ENCODE data around the gene ADH1B.

DNA sequence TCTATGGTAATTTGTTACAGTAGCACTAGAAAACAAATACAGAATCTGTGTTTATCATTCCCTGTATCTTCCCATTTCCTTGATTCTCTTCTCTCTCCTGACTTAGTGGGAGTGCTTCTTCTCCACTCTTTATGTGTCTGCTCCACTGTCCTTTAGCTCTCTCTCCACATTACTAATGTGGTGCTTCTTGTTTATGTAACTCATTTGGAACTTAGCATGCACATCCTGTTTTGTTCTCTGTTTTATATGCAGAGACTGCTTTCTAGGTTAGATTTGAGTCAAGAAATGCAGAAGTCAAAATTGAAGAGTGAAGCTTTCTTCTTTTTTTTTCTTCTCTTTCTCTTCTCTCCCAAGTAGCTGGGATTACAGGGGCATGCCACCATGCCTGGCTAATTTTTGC, 56.3 kb downstream of the ADH1B start:
- TF ChIP-seq EZH2 (IDR thresholded peaks at IDR 0.05; ENCODE audit: low read depth, unreplicated experiment), result no peak
- TF ChIP-seq, protein P1, sequence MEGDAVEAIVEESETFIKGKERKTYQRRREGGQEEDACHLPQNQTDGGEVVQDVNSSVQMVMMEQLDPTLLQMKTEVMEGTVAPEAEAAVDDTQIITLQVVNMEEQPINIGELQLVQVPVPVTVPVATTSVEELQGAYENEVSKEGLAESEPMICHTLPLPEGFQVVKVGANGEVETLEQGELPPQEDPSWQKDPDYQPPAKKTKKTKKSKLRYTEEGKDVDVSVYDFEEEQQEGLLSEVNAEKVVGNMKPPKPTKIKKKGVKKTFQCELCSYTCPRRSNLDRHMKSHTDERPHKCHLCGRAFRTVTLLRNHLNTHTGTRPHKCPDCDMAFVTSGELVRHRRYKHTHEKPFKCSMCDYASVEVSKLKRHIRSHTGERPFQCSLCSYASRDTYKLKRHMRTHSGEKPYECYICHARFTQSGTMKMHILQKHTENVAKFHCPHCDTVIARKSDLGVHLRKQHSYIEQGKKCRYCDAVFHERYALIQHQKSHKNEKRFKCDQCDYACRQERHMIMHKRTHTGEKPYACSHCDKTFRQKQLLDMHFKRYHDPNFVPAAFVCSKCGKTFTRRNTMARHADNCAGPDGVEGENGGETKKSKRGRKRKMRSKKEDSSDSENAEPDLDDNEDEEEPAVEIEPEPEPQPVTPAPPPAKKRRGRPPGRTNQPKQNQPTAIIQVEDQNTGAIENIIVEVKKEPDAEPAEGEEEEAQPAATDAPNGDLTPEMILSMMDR (conservative IDR thresholded peaks at IDR 0.05; ENCODE audit: low read depth in 2 of 2), result no peak

Measured in GM23338 (cell line).